T-helper 17 cell (primary cell): ENCODE measurements around the gene CLSTN1. TPM values are rescaled to one million over a fixed set of nuclear protein-coding genes. Genes with fewer than 3 reads are reported as not detected.
A peak's percentile ranks its signal among the peaks of the same experiment; 100 is the strongest.

Experiments used
- ATAC-seq: fragments of 150-1000 bp; cut with Tn5 transposase; 2 replicates; pipeline ENCODE4 v1.10.0; 2021; ENCODE audit warnings: mild to moderate bottlenecking, moderate library complexity
- DNase-seq, 3 donors: peaks; one replicate each; pipeline versions ENCODE4 v3.0.0 to v3.0.0-alpha.2; 2020 to 2021
- H3K9me3 ChIP-seq: one replicate; pipeline ENCODE4 v1.7.0; 2013; ENCODE audit warnings: low read length, mild to moderate bottlenecking; ENCODE audit not compliant: control insufficient read depth, poor library complexity, severe bottlenecking
- H3K27ac Mint-ChIP-seq: one replicate; pipeline ENCODE4 v1.8.0; 2022; ENCODE audit warnings: mild to moderate bottlenecking, moderate library complexity, mixed read lengths
- H3K27me3 Mint-ChIP-seq: one replicate; pipeline ENCODE4 v1.8.0; 2022; ENCODE audit warnings: mixed read lengths
- H3K36me3 Mint-ChIP-seq: one replicate; pipeline ENCODE4 v1.8.0; 2022; ENCODE audit warnings: low read depth, mixed read lengths
- H3K4me1 Mint-ChIP-seq: one replicate; pipeline ENCODE4 v1.8.0; 2022; ENCODE audit warnings: mild to moderate bottlenecking, mixed read lengths
- H3K4me3 Mint-ChIP-seq: one replicate; pipeline ENCODE4 v1.8.0; 2022; ENCODE audit warnings: mild to moderate bottlenecking, moderate library complexity, mixed read lengths
- total RNA-seq, 4 donors: library from RNA in 2 of 4; stranded (reverse) in 2 of 4; gene quantifications; one replicate each; pipeline ENCODE4 v1.2.3 and lab custom pipeline; 2022 to 2026

CLSTN1 gene
- total RNA-seq, 2 donors from 2014 or later = 86.3 to 91.5 TPM

- peaks cover 7% of the 10 kb centered on the region for H3K36me3 Mint-ChIP-seq
- ATAC-seq (no peak), DNase-seq (no peak)
- no peaks in the 10 kb centered on the region for H3K27me3 Mint-ChIP-seq
- H3K9me3 ChIP-seq = no peaks in the 10 kb centered on the region
- peaks cover 45% of the 10 kb centered on the region for H3K4me1 Mint-ChIP-seq
- H3K27ac Mint-ChIP-seq = peak overlapping the region; percentile 95
- H3K4me3 Mint-ChIP-seq = peak overlapping the region; percentile 25
These were observed 118.2 kb downstream of the CLSTN1 start for GRCh38 chr1:9705337-9706093.

GRCh38 chr1:9703681-9704080, 120.1 kb downstream of the CLSTN1 start:
- DNase-seq (no peak), ATAC-seq (no peak)
- Mint-ChIP-seq H3K36me3 (peaks cover 7% of the 10 kb centered on the region), H3K27me3 (no peaks in the 10 kb centered on the region), H3K4me3 (peak overlapping the region; percentile 80), H3K27ac (peak overlapping the region; percentile 95), H3K4me1 (peaks cover 47% of the 10 kb centered on the region)
- no peaks in the 10 kb centered on the region for H3K9me3 ChIP-seq

GRCh38 chr1:9703165-9703509, 120.6 kb downstream of the CLSTN1 start:
- Mint-ChIP-seq H3K27me3 (no peaks in the 10 kb centered on the region), H3K36me3 (peaks cover 9% of the 10 kb centered on the region), H3K27ac (peak overlapping the region; percentile 95), H3K4me1 (peaks cover 50% of the 10 kb centered on the region), H3K4me3 (no peak overlapping the region)
- no peaks in the 10 kb centered on the region for H3K9me3 ChIP-seq
- ATAC-seq = no peak
- DNase-seq = no peak

DNA sequence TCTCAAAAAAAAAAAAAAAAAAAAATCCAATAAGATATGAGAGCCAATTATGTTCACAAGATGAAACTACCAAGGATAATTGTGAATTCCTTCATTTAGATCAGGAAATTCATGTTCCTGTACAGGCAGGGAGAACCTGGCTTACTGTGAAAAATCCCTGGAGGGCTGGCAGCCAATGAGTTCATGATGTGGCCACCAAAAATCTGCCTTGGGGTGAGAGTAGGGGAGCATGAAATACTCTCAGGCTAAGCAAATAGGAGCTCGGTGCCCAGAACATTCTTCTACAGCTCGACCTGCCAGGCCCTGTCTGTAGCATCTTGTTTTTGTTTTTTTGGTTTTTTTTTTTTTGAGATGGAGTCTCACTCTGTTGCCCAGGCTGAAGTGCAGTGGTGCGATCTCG, 122.1 kb downstream of the CLSTN1 start:
- no peak for DNase-seq

GRCh38 chr1:9700340-9700739, 123.4 kb downstream of the CLSTN1 start:
- peaks cover 47% of the 10 kb centered on the region for H3K4me1 Mint-ChIP-seq
- H3K27ac Mint-ChIP-seq = peak overlapping the region; percentile 49
- peaks cover 9% of the 10 kb centered on the region for H3K36me3 Mint-ChIP-seq

More for the DNA sequence above, 122.1 kb downstream of the CLSTN1 start:
- Mint-ChIP-seq H3K4me1 (peaks cover 48% of the 10 kb centered on the region), H3K4me3 (no peak overlapping the region), H3K27me3 (no peaks in the 10 kb centered on the region), H3K27ac (peak overlapping the region; percentile 49), H3K36me3 (peaks cover 9% of the 10 kb centered on the region)
- ATAC-seq = no peak
- H3K9me3 ChIP-seq = no peaks in the 10 kb centered on the region

GRCh38 chr1:9699361-9699760, 124.4 kb downstream of the CLSTN1 start:
- no peak for DNase-seq
- Mint-ChIP-seq H3K4me1 (peaks cover 46% of the 10 kb centered on the region), H3K27me3 (no peaks in the 10 kb centered on the region), H3K36me3 (peaks cover 9% of the 10 kb centered on the region), H3K4me3 (peak overlapping the region; percentile 47), H3K27ac (peak overlapping the region; percentile 75)
- no peaks in the 10 kb centered on the region for H3K9me3 ChIP-seq
- no peak for ATAC-seq

More at GRCh38 chr1:9700340-9700739, 123.4 kb downstream of the CLSTN1 start:
- no peak overlapping the region for H3K4me3 Mint-ChIP-seq
- no peaks in the 10 kb centered on the region for H3K9me3 ChIP-seq
- ATAC-seq (no peak), DNase-seq (no peak)
- no peaks in the 10 kb centered on the region for H3K27me3 Mint-ChIP-seq

GRCh38 chr1:9696793-9697192, 127.0 kb downstream of the CLSTN1 start:
- H3K4me1 Mint-ChIP-seq = peaks cover 43% of the 10 kb centered on the region
- DNase-seq (no peak), ATAC-seq (no peak)
- H3K36me3 Mint-ChIP-seq = peaks cover 5% of the 10 kb centered on the region
- peak overlapping the region; percentile 56 for H3K27ac Mint-ChIP-seq
- no peaks in the 10 kb centered on the region for H3K9me3 ChIP-seq
- no peak overlapping the region for H3K4me3 Mint-ChIP-seq
- H3K27me3 Mint-ChIP-seq = no peaks in the 10 kb centered on the region

- DNase-seq (no peak), ATAC-seq (no peak)
- H3K4me1 Mint-ChIP-seq = peaks cover 52% of the 10 kb centered on the region
- no peaks in the 10 kb centered on the region for H3K36me3 Mint-ChIP-seq
- H3K27ac Mint-ChIP-seq = peak overlapping the region; percentile 79
- no peaks in the 10 kb centered on the region for H3K27me3 Mint-ChIP-seq
- H3K4me3 Mint-ChIP-seq = peak overlapping the region; percentile 94
- H3K9me3 ChIP-seq = no peaks in the 10 kb centered on the region
These were observed 132.1 kb downstream of the CLSTN1 start for GRCh38 chr1:9691691-9692090.

DNA sequence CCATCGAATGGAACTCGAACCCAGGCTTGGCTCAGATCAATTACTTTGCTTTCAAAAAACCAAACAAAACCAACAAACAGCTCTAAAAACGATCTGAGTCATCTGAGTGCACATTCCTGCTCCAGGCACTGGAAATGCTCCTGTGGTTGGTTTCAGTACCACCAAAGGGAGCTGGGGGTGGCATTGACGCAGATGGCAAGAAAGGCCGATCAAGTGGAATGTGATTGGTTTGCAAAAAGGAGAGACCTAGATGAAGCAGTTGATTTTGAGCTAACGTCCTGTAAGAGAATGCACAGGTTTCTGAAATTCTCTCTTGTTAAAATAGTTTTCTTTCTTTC, 132.7 kb downstream of the CLSTN1 start:
- peak overlapping the region; percentile 79 for H3K27ac Mint-ChIP-seq
- no peak for DNase-seq
- no peaks in the 10 kb centered on the region for H3K27me3 Mint-ChIP-seq
- H3K4me1 Mint-ChIP-seq = peaks cover 51% of the 10 kb centered on the region
- peak overlapping the region; percentile 94 for H3K4me3 Mint-ChIP-seq
- no peaks in the 10 kb centered on the region for H3K9me3 ChIP-seq
- H3K36me3 Mint-ChIP-seq = no peaks in the 10 kb centered on the region
- no peak for ATAC-seq

- H3K9me3 ChIP-seq = no peaks in the 10 kb centered on the region
- DNase-seq = no peak
- Mint-ChIP-seq H3K4me3 (peak overlapping the region; percentile 94), H3K36me3 (no peaks in the 10 kb centered on the region), H3K4me1 (peaks cover 56% of the 10 kb centered on the region), H3K27me3 (no peaks in the 10 kb centered on the region), H3K27ac (peak overlapping the region; percentile 79)
- no peak for ATAC-seq
These were observed 133.2 kb downstream of the CLSTN1 start for GRCh38 chr1:9690440-9691107.

GRCh38 chr1:9689971-9690381, 133.8 kb downstream of the CLSTN1 start:
- Mint-ChIP-seq H3K27ac (peak overlapping the region; percentile 79), H3K36me3 (no peaks in the 10 kb centered on the region), H3K4me3 (peak overlapping the region; percentile 94), H3K4me1 (peaks cover 52% of the 10 kb centered on the region), H3K27me3 (no peaks in the 10 kb centered on the region)
- no peak for ATAC-seq
- DNase-seq = no peak
- H3K9me3 ChIP-seq = no peaks in the 10 kb centered on the region

GRCh38 chr1:9689011-9689706, 134.6 kb downstream of the CLSTN1 start:
- peak overlapping the region; percentile 34 for H3K27ac Mint-ChIP-seq
- peak; percentile 80 to 87 (median 80) for DNase-seq
- ATAC-seq = peak; percentile 90
- no peaks in the 10 kb centered on the region for H3K9me3 ChIP-seq
- peak overlapping the region; percentile 83 for H3K4me3 Mint-ChIP-seq
- peaks cover 48% of the 10 kb centered on the region for H3K4me1 Mint-ChIP-seq
- H3K36me3 Mint-ChIP-seq = no peaks in the 10 kb centered on the region
- H3K27me3 Mint-ChIP-seq = no peaks in the 10 kb centered on the region

DNA sequence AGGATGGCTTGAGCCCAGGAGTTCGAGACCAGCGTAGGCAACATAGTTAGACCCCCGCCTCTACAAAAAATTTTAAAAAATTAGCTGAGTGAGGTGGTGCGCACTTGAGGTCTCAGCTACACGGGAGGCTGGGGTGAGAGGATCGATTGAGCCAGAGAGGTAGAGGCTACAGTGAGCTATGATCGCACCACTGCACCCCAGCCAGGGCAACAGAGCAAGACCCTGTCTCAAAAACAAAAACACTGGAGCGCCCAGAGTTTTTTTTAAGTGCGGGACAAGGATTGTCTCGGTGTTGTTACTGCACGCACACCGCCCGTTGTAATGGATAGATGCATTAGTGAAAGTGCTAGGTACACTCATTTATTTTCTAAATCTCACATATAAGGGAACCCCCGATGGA, 135.2 kb downstream of the CLSTN1 start:
- H3K9me3 ChIP-seq = no peaks in the 10 kb centered on the region
- ATAC-seq (no peak), DNase-seq (no peak)
- Mint-ChIP-seq H3K36me3 (no peaks in the 10 kb centered on the region), H3K27me3 (no peaks in the 10 kb centered on the region), H3K4me3 (peak overlapping the region; percentile 83), H3K27ac (peak overlapping the region; percentile 34), H3K4me1 (peaks cover 46% of the 10 kb centered on the region)
